H1 (cell line): ENCODE measurements around the gene ZNF385B. TPM values are rescaled to one million over a fixed set of nuclear protein-coding genes. Genes with fewer than 3 reads are reported as not detected.

ENCODE experiments used
- CTCF ChIA-PET: fragments of 300-600 bp; sonication (Branson Sonifier 250); formaldehyde crosslinking; loops from one replicate; lab custom pipeline; 2021; ENCODE audit not compliant: partially characterized antibody; lab: Charles Lee
- POLR2A ChIA-PET: fragments of 300-600 bp; sonication (Branson Sonifier 250); formaldehyde crosslinking; loops from one replicate; lab custom pipeline; 2021; ENCODE audit warnings: inconsistent platforms; ENCODE audit not compliant: partially characterized antibody; lab: Charles Lee
- DNase-seq, 2 experiments: peaks; one replicate each; pipeline versions ENCODE4 v3.0.0 to v3.0.0-alpha.2; 2010 to 2022; ENCODE audit warnings: low spot score in 2 of 2, low read depth in 1 of 2, mixed read lengths in 1 of 2
- FAIRE-seq: peaks from 2 replicates; lab custom pipeline; 2011; peaks lifted over from hg19 to GRCh38; lab: Jason Lieb, UNC
- H2AFZ ChIP-seq: 2 replicates; pipeline ENCODE4 v1.8.1; 2012; ENCODE audit warnings: low read length, inconsistent platforms
- H2AK5ac ChIP-seq: 2 replicates; pipeline ENCODE4 v1.6.1; 2013; ENCODE audit warnings: low read depth, low read length
- H2BK120ac ChIP-seq: replicated peaks from 2 replicates; pipeline ENCODE3; 2013; ENCODE audit warnings: low read depth, low read length, inconsistent platforms
- H2BK12ac ChIP-seq: 2 replicates; pipeline ENCODE4 v1.6.1; 2013; ENCODE audit warnings: low read depth, low read length
- H2BK15ac ChIP-seq: 2 replicates; pipeline ENCODE4 v1.6.1; 2013; ENCODE audit warnings: low read length
- H2BK20ac ChIP-seq: 2 replicates; pipeline ENCODE4 v1.6.1; 2013; ENCODE audit warnings: low read length
- H2BK5ac ChIP-seq: 2 replicates; pipeline ENCODE4 v1.6.1; 2013; ENCODE audit warnings: low read depth, low read length
- H3K14ac ChIP-seq: 2 replicates; pipeline ENCODE4 v1.6.1; 2013; ENCODE audit warnings: inconsistent platforms; ENCODE audit not compliant: insufficient read length
- H3K18ac ChIP-seq: 2 replicates; pipeline ENCODE4 v1.6.1; 2013; ENCODE audit warnings: low read length; ENCODE audit errors: extremely low read depth
- H3K23ac ChIP-seq: 2 replicates; pipeline ENCODE4 v1.6.1; 2013; ENCODE audit warnings: inconsistent platforms; ENCODE audit not compliant: insufficient read length
- H3K23me2 ChIP-seq: 2 replicates; pipeline ENCODE4 v1.6.1; 2013; ENCODE audit warnings: low read depth, low read length
- H3K27ac ChIP-seq: 2 replicates; pipeline ENCODE4 v1.6.1; 2011; ENCODE audit warnings: low read depth, low read length, inconsistent platforms
- H3K27me3 ChIP-seq, 4 experiments: replicated peaks in 1 of 4; 1 replicate in 1 of 4; 2 replicates in 3 of 4; pipeline versions ENCODE4 v1.6.1 to v1.8.1; 2011 to 2013; ENCODE audit warnings: low read length in 3 of 4, mild to moderate bottlenecking in 3 of 4, inconsistent platforms in 2 of 4, mixed read lengths in 2 of 4, moderate library complexity in 1 of 4; ENCODE audit not compliant: control insufficient read depth in 3 of 4, insufficient read depth in 3 of 4; ENCODE audit errors: extremely low read depth in 1 of 4
- H3K36me3 ChIP-seq, 4 experiments: 2 replicates each; pipeline versions ENCODE4 v1.6.1 to v1.8.1; 2011 to 2013; ENCODE audit warnings: mild to moderate bottlenecking in 4 of 4, low read length in 3 of 4, moderate library complexity in 2 of 4, control low read depth in 1 of 4, inconsistent platforms in 1 of 4; ENCODE audit not compliant: insufficient read depth in 4 of 4, control insufficient read depth in 2 of 4
- H3K4ac ChIP-seq: replicated peaks from 2 replicates; pipeline ENCODE3; 2013; ENCODE audit warnings: low read length, low read depth, mixed read lengths, inconsistent platforms; ENCODE audit not compliant: insufficient read length
- H3K4me1 ChIP-seq, 4 experiments: replicated peaks in 1 of 4; 1 replicate in 1 of 4; 2 replicates in 3 of 4; pipeline versions ENCODE4 v1.6.1 to v1.8.1; 2011 to 2013; ENCODE audit warnings: low read length in 3 of 4, inconsistent platforms in 2 of 4, mixed read lengths in 1 of 4; ENCODE audit not compliant: insufficient read depth in 4 of 4, control insufficient read depth in 3 of 4
- H3K4me2 ChIP-seq, 2 experiments: 2 replicates each; pipeline versions ENCODE4 v1.6.1 to v1.8.1; 2011 to 2013; ENCODE audit warnings: low read depth in 2 of 2, low read length in 2 of 2, control low read depth in 1 of 2, inconsistent platforms in 1 of 2, mild to moderate bottlenecking in 1 of 2; ENCODE audit not compliant: insufficient read depth in 1 of 2
- H3K4me3 ChIP-seq, 4 experiments: fragments of 200-600, 300-600 bp in 1 of 4; sonication (generic), shearing (Covaris generic), sonication (Bioruptor Twin) in 1 of 4; 2 replicates each; pipeline versions ENCODE4 v1.5.1 to v1.8.1; 2011 to 2016; ENCODE audit warnings: low read length in 4 of 4, low read depth in 3 of 4, control low read depth in 2 of 4, inconsistent platforms in 2 of 4, mild to moderate bottlenecking in 2 of 4, mixed read lengths in 1 of 4, moderate library complexity in 1 of 4; ENCODE audit not compliant: insufficient read depth in 2 of 4; ENCODE audit errors: extremely low read depth in 1 of 4
- H3K56ac ChIP-seq: replicated peaks from 2 replicates; pipeline ENCODE3; 2013; ENCODE audit warnings: low read depth, mild to moderate bottlenecking, mixed read lengths, low read length, inconsistent platforms; ENCODE audit not compliant: insufficient read length
- H3K79me1 ChIP-seq: 2 replicates; pipeline ENCODE4 v1.6.1; 2013; ENCODE audit warnings: low read depth, low read length, control low read depth
- H3K79me2 ChIP-seq, 2 experiments: 2 replicates each; pipeline versions ENCODE4 v1.6.1 to v1.8.1; 2012 to 2013; ENCODE audit warnings: low read length in 2 of 2, mild to moderate bottlenecking in 2 of 2, inconsistent platforms in 1 of 2; ENCODE audit not compliant: insufficient read depth in 2 of 2, control insufficient read depth in 1 of 2
- H3K9ac ChIP-seq, 4 experiments: replicated peaks in 1 of 4; 1 replicate in 1 of 4; 2 replicates in 3 of 4; pipeline versions ENCODE4 v1.6.1 to v1.8.1; 2011 to 2013; ENCODE audit warnings: low read depth in 3 of 4, low read length in 3 of 4, control low read depth in 2 of 4, mild to moderate bottlenecking in 2 of 4, moderate library complexity in 2 of 4, inconsistent platforms in 1 of 4; ENCODE audit errors: extremely low read depth in 1 of 4
- H3K9me3 ChIP-seq, 2 experiments: 2 replicates each; pipeline versions ENCODE4 v1.6.1 to v1.8.1; 2012 to 2013; ENCODE audit warnings: mild to moderate bottlenecking in 2 of 2, moderate library complexity in 2 of 2, control low read depth in 1 of 2, inconsistent platforms in 1 of 2, low read depth in 1 of 2, low read length in 1 of 2, mixed read lengths in 1 of 2; ENCODE audit not compliant: insufficient read depth in 2 of 2
- H4K20me1 ChIP-seq, 2 experiments: replicated peaks in 1 of 2; 2 replicates each; pipeline versions ENCODE3 to v1.8.1; 2011 to 2013; ENCODE audit warnings: inconsistent platforms in 2 of 2, low read length in 2 of 2, mild to moderate bottlenecking in 1 of 2; ENCODE audit not compliant: insufficient read depth in 2 of 2, control insufficient read depth in 1 of 2
- H4K5ac ChIP-seq: 2 replicates; pipeline ENCODE4 v1.6.1; 2013; ENCODE audit warnings: low read length, low read depth, mixed read lengths, inconsistent platforms; ENCODE audit not compliant: insufficient read length
- H4K8ac ChIP-seq: 2 replicates; pipeline ENCODE4 v1.8.0; 2013; ENCODE audit warnings: mild to moderate bottlenecking, moderate library complexity, low read length, inconsistent platforms; ENCODE audit not compliant: insufficient read depth; ENCODE audit errors: extremely low read depth
- H4K91ac ChIP-seq: replicated peaks from 2 replicates; pipeline ENCODE3; 2013; ENCODE audit warnings: low read length, mixed read lengths, inconsistent platforms; ENCODE audit not compliant: insufficient read length
- BCL11A ChIP-seq, 2 experiments: IDR thresholded peaks; one replicate each; pipeline ENCODE4 v1.6.1; 2011; ENCODE audit warnings: low read depth in 2 of 2, low read length in 2 of 2, mild to moderate bottlenecking in 2 of 2
- CEBPB ChIP-seq: IDR thresholded peaks from 2 replicates; pipeline ENCODE4 v1.6.1; 2012; ENCODE audit warnings: low read depth, low read length
- CHD2 ChIP-seq: IDR thresholded peaks from 2 replicates; pipeline ENCODE4 v1.6.1; 2012; ENCODE audit warnings: low read length, improper control_type of control experiment
- CTBP2 ChIP-seq: IDR thresholded peaks from 2 replicates; pipeline ENCODE4 v1.7.0; 2011; ENCODE audit warnings: borderline replicate concordance, mild to moderate bottlenecking, moderate library complexity, mixed read lengths, low read length; ENCODE audit not compliant: insufficient read depth, insufficient read length
- EGR1 ChIP-seq: IDR thresholded peaks from 2 replicates; pipeline ENCODE4 v1.6.1; 2011; ENCODE audit warnings: low read depth, low read length, borderline replicate concordance
- GABPA ChIP-seq: IDR thresholded peaks from 2 replicates; pipeline ENCODE4 v1.6.1; 2011; ENCODE audit warnings: mild to moderate bottlenecking, low read length, moderate library complexity, borderline replicate concordance; ENCODE audit not compliant: insufficient read depth
- HDAC6 ChIP-seq: IDR thresholded peaks from one replicate; pipeline ENCODE4 v1.7.1; 2012; ENCODE audit warnings: low read depth, mild to moderate bottlenecking, inconsistent platforms, low read length, moderate library complexity
- KDM4A ChIP-seq: IDR thresholded peaks from one replicate; pipeline ENCODE4 v1.7.1; 2012; ENCODE audit warnings: low read depth, mild to moderate bottlenecking, moderate library complexity, low read length, inconsistent platforms; ENCODE audit not compliant: severe bottlenecking
- MAFK ChIP-seq: IDR thresholded peaks from 2 replicates; pipeline ENCODE4 v1.6.1; 2012; ENCODE audit warnings: low read depth, mild to moderate bottlenecking, improper control_type of control experiment, low read length
- NANOG ChIP-seq: IDR thresholded peaks from 2 replicates; pipeline ENCODE4 v1.6.1; 2011; ENCODE audit warnings: low read length, low read depth, mild to moderate bottlenecking, inconsistent platforms; ENCODE audit not compliant: insufficient read depth, poor library complexity, severe bottlenecking
- POU5F1 ChIP-seq: IDR thresholded peaks from 2 replicates; pipeline ENCODE4 v1.6.1; 2011; ENCODE audit warnings: low read depth, mild to moderate bottlenecking, low read length, moderate library complexity
- RAD21 ChIP-seq, 2 experiments: IDR thresholded peaks in 1 of 2; conservative IDR thresholded peaks in 1 of 2; 2 replicates each; pipeline ENCODE4 v1.6.1; 2011; ENCODE audit warnings: low read depth in 2 of 2, low read length in 2 of 2, improper control_type of control experiment in 1 of 2, inconsistent platforms in 1 of 2, mild to moderate bottlenecking in 1 of 2, moderate library complexity in 1 of 2
- WGBS, 2 experiments: shearing (Covaris generic) in 1 of 2; methylation state at CpG; one replicate each; pipeline versions ENCODE4 v1.1.6 to v1.1.7; 2013 to 2015; ENCODE audit warnings: low lambda C conversion rate in 2 of 2, mixed read lengths in 2 of 2, inconsistent platforms in 1 of 2, low coverage in 1 of 2, missing lambda C conversion rate in 1 of 2; ENCODE audit not compliant: insufficient replicate concordance in 2 of 2, insufficient coverage in 1 of 2, insufficient read length in 1 of 2; ENCODE audit errors: extremely low coverage in 1 of 2, missing lambda C conversion rate in 1 of 2; 5-methylcytosine and 5-hydroxymethylcytosine counted together
- polyA plus RNA-seq, 7 experiments: library from polyadenylated mRNA; depleted of rRNA in 3 of 7; stranded (reverse) in 5 of 7; unstranded in 2 of 7; fragments of >200 nt in 5 of 7; fragments of 200-250 nt in 2 of 7; gene quantifications; 1 replicate in 5 of 7; 2 replicates in 1 of 7; 4 replicates in 1 of 7; pipeline versions ENCODE4 v1.2.1 to v1.2.3, GENCODE V29; 2011 to 2013; ENCODE audit warnings: missing spikeins in 2 of 7, mixed read lengths in 2 of 7
- total RNA-seq: library from RNA; stranded (reverse); fragmentation: NEBNext Ultra II Directional; extraction: Animal tissue kit (Norgen Biotek cat#: 25700); gene quantifications from 2 replicates; pipeline ENCODE4 v1.2.1, GENCODE V29; 2021
- TF ChIP-seq, protein P1 (sequence below): IDR thresholded peaks from 2 replicates; pipeline ENCODE4 v1.6.1; 2012; ENCODE audit warnings: low read length, inconsistent platforms

ZNF385B gene
- total and polyA plus RNA-seq, 2 of the 8 experiments (the other 6 are each of a cell fraction or from before 2014, with no cell fraction given) = 1.1 to 3.7 TPM

DNA sequence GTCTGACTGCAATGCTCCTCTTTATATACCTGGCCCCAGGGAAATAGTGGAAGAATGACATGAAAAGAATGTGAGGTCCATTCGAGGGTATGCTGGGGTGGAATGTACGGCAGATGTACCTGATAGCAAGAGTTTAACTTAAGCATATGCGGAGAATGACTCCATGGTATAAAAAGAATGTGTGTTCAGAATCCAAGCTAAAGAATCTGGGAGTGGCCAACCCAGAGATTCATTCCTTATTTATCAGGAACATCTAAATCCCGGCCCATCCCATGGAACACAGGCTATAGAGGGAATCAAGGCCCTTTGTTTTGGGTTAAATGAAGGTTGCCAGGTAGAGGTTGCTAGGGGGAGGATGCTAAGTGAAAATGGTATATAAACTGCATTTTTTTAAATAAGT, 150.0 kb downstream of the ZNF385B start:
- Histone ChIP-seq H3K9me3 (no peaks in the 10 kb centered on the region), H3K27ac (no peak overlapping the region), H3K4me1 (peaks cover 0 to 5% (median 0%) of the 10 kb centered on the region in 4 experiments; a peak in 2 of 7 replicates), H2BK5ac (no peak overlapping the region), H3K14ac (no peak overlapping the region), H2BK20ac (no peak overlapping the region), H2BK120ac (no peak overlapping the region), H3K4me3 (no peak overlapping the region), H2BK15ac (no peak overlapping the region), H3K79me2 (no peaks in the 10 kb centered on the region), H2AK5ac (no peak overlapping the region), H3K36me3 (no peaks in the 10 kb centered on the region), H2AFZ (no peak overlapping the region), H2BK12ac (no peak overlapping the region), H3K9ac (no peak overlapping the region), H4K20me1 (no peaks in the 10 kb centered on the region), H3K79me1 (no peaks in the 10 kb centered on the region), H4K8ac (no peak overlapping the region), H3K23ac (no peak overlapping the region), H3K23me2 (no peaks in the 10 kb centered on the region), H3K18ac (no peak overlapping the region), H3K27me3 (no peaks in the 10 kb centered on the region), H3K56ac (no peak overlapping the region), H3K4me2 (no peak overlapping the region), H4K91ac (no peak overlapping the region), H4K5ac (no peak overlapping the region), H3K4ac (no peak overlapping the region)
- ChIA-PET POLR2A (no interaction called here), CTCF (no interaction called here)
- DNase-seq (no peak), FAIRE-seq (no peak)
- WGBS, 2 experiments = 91% methylated on average over 4 of the region's 4 CpGs; no CpG with 5 or more reads in 1 of the 2 experiments
- TF ChIP-seq EGR1 (no peak), MAFK (no peak), CTBP2 (no peak), RAD21 (IDR thresholded peaks at IDR 0.05 in 1 of 2, conservative IDR thresholded peaks at IDR 0.05 in 1 of 2; ENCODE audit: low read depth in 2 of 2, low read length in 2 of 2) (no peak), KDM4A (no peak), HDAC6 (no peak), POU5F1 (no peak), CHD2 (no peak), GABPA (no peak), BCL11A (IDR thresholded peaks at IDR 0.05; ENCODE audit: low read depth in 2 of 2, low read length in 2 of 2) (no peak), CEBPB (no peak), NANOG (no peak)
- TF ChIP-seq, protein P1, sequence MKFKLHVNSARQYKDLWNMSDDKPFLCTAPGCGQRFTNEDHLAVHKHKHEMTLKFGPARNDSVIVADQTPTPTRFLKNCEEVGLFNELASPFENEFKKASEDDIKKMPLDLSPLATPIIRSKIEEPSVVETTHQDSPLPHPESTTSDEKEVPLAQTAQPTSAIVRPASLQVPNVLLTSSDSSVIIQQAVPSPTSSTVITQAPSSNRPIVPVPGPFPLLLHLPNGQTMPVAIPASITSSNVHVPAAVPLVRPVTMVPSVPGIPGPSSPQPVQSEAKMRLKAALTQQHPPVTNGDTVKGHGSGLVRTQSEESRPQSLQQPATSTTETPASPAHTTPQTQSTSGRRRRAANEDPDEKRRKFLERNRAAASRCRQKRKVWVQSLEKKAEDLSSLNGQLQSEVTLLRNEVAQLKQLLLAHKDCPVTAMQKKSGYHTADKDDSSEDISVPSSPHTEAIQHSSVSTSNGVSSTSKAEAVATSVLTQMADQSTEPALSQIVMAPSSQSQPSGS = no peak
